CD4-positive, alpha-beta T cell treated with Interleukin-17A for 1 hour (primary cell): ENCODE results near the gene HOXD8.

Source experiments
- DNase-seq: peaks from one replicate; pipeline ENCODE4 v3.0.0-alpha.2; 2020

HOXD8 gene

DNA sequence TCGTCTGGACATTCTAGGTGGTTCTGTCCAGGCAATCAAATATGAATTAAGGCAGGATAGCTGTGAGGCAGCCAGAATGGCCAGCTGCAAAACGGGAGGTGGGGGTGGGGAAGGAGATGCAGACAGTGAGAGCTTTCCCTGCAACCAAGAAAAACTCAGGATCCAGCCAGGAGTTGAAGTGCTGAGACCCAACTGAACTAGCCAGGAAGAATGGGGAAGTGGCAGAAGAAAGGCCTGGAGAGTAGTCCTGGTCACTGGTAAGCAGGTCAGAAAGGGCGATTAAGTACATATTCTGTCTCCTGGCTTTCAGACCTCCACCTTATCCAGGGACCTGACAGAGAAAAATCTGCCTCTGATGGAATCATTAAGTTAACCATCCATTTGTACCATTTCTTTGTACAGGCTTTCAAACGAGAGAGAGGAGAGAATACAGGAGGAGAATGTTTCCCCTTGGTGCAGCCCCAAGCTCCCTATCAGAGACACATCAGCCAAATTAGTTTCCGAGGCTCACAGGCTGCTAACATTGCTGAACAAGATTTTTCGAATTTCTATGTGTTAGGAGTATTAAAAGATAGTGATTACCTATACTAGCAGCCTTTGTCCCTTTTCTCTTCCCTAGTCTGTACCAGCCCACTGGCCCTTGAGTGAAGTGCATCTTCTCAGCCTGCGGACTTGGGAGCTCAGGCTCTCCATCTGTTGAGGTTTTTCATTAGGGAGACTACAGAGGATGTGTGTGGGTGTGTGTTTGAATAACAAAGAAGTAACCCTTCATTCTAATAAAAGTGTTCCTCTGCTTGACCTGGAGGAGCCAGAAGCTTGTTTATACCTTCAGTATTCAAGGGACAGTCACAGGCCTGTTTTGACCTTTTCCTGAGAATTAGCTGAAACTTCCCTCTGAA is 46.5 kb downstream of the HOXD8 start:
- no peak for DNase-seq

DNA sequence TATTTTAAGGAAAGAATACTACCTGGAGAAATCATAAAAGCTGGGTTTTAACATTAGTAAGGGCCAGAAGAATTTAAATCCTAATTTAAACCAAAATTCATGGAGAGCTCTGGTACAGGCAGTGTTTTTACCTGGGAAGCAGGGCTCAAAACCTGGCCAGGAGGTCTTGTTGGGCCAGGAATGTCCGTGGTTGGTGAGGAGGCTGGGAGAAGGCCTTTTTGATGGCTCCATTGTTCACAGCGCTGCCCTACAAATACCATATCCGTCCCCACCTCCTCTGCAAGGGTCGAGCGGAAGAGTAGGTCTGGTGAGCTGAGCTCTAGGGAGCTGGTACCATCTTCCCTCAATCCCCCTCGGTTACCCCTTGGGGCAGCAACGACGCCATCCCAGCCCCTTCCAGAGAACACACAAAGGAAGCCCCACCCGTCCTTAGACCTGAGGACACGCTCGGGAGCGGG is 48.1 kb downstream of the HOXD8 start:
- DNase-seq, result no peak

DNA sequence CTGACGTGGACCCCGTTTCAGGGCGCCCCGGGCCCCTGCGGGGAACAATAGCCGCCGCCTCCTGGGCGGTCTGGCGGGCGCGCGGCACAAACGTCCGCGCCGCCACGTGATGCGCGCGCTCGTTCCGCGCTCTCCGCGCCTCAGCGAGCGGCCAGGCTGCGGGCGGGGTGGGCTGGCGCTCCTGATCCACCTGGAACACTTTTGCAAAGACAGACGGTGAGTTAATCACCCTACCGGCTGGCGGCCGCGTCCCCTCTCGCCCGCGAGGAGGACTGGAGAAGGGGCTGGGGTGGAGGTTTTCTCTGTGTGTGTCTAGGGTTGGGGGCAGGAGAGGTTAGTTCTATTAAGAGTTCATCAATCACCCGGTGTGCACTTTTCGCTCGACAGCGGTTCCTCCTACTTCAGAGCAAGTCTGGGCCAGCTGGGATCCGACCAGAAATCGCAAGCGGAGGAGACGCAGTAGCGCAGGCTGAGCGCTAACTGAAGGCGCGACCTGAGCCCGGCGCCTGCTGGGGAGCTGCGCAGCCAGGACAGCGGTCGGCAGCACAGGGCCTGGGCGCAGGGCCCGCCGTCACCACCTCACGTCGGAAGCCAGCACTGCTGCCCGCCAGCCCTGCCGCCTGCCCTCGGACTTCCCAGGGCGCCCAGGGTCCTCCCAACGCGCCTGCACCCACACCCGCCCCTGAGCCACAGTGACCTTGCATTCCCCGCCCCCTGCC is 48.7 kb downstream of the HOXD8 start:
- DNase-seq, result no peak

DNA sequence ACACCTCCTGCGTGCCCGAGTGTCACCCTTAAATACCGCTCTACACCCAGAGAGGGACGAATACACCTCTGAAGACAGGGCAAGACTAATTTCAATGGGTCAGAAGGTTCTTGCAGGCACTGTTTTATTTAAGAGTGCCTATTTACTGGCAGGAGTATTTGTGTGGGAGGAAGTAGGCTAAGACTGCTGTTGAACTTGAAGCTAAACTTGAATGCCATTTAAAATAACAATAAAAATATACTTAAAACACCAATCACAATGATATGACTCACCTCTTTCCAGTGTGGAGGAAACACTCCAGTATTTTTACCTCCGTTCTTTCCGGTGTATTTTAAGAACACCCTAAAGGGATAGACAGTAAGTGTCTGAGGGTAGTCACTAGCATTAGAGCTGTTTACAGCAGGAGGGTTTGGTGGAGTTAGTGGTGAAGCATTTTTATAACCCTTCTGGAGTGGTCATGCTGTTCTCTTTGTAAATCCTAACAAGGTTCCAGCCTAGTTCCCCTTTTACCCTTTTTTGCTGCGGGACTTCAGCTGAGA is 49.3 kb downstream of the HOXD8 start:
- no peak for DNase-seq

DNA sequence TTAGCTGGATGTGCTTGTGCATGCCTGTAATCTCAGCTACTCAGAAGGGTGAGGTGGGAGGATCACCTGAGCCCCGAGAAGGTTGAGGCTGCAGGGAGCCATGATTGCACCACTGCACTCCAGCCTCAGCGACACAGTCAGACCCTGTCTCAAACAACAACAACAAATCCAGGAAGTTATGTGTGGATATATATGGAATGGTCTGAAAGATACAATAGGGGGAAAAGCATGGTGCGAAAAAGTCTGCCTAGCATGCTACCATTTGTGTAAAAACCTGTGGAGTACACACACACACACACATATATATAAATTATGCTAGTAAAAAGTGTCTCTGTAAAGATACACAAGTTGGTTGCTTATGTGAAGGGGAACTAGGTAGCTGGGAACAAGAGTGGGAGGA is 52.0 kb downstream of the HOXD8 start:
- no peak for DNase-seq
